HepG2 (cell line): Measurements from ENCODE around the gene MTF1. TPM values are rescaled to one million over a fixed set of nuclear protein-coding genes. Genes with fewer than 3 reads are reported as not detected.

ENCODE experiments used
- ARID2 ChIP-seq: sonication (generic); formaldehyde crosslinking; IDR thresholded peaks from 2 replicates; pipeline ENCODE4 v1.8.1; 2022; ENCODE audit warnings: mild to moderate bottlenecking, missing genetic modification reagents, borderline replicate concordance
- FOXM1 ChIP-seq: sonication (generic); formaldehyde crosslinking; IDR thresholded peaks from 2 replicates; pipeline ENCODE4 v1.5.0; 2020; ENCODE audit warnings: missing genetic modification reagents
- HNRNPL ChIP-seq: fragments of 200-400 bp; formaldehyde crosslinking; IDR thresholded peaks from 2 replicates; pipeline ENCODE4 v1.6.1; 2017; ENCODE audit warnings: mild to moderate bottlenecking, low read depth, low read length
- NFE2 ChIP-seq: sonication (generic); formaldehyde crosslinking; IDR thresholded peaks from 2 replicates; pipeline ENCODE4 v1.4.0; 2020; ENCODE audit warnings: missing genetic modification reagents
- NFKB2 ChIP-seq: sonication (generic); formaldehyde crosslinking; IDR thresholded peaks from 2 replicates; pipeline ENCODE4 v1.4.0; 2020; ENCODE audit warnings: missing genetic modification reagents, borderline replicate concordance
- PRMT3 ChIP-seq: sonication (generic); formaldehyde crosslinking; IDR thresholded peaks from 2 replicates; pipeline ENCODE4 v1.8.1; 2022; ENCODE audit warnings: low read depth, mild to moderate bottlenecking, moderate library complexity, missing genetic modification reagents, borderline replicate concordance
- PTBP1 ChIP-seq: fragments of 200-400 bp; formaldehyde crosslinking; IDR thresholded peaks from 2 replicates; pipeline ENCODE4 v1.6.1; 2018; ENCODE audit warnings: low read length, low read depth; ENCODE audit not compliant: poor library complexity, severe bottlenecking
- SMAD3 ChIP-seq: sonication (generic); formaldehyde crosslinking; IDR thresholded peaks from 2 replicates; pipeline ENCODE4 v1.4.0; 2020; ENCODE audit warnings: missing genetic modification reagents
- XRCC5 ChIP-seq: fragments of 200-400 bp; formaldehyde crosslinking; optimal IDR thresholded peaks from 2 replicates; pipeline ENCODE3; 2017; ENCODE audit warnings: mild to moderate bottlenecking, low read length
- ZFP1 ChIP-seq: IDR thresholded peaks from 2 replicates; pipeline ENCODE4 v1.6.1; 2016
- ZFYVE20 ChIP-seq: sonication (generic); formaldehyde crosslinking; IDR thresholded peaks from 2 replicates; pipeline ENCODE4 v1.8.0; 2023; ENCODE audit warnings: low read depth, mild to moderate bottlenecking, moderate library complexity, missing genetic modification reagents, borderline replicate concordance
- ZNF331 ChIP-seq: sonication (generic); formaldehyde crosslinking; IDR thresholded peaks from 2 replicates; pipeline ENCODE4 v1.4.0; 2020; ENCODE audit warnings: missing genetic modification reagents
- ZNF350 ChIP-seq: sonication (generic); formaldehyde crosslinking; IDR thresholded peaks from 2 replicates; pipeline ENCODE4 v1.4.0; 2020; ENCODE audit warnings: mild to moderate bottlenecking, low read depth, missing genetic modification reagents, borderline replicate concordance
- ZNF446 ChIP-seq: sonication (generic); formaldehyde crosslinking; IDR thresholded peaks from 2 replicates; pipeline ENCODE4 v1.5.0; 2020; ENCODE audit warnings: mild to moderate bottlenecking, missing genetic modification reagents
- ZNF737 ChIP-seq: sonication (generic); formaldehyde crosslinking; IDR thresholded peaks from 2 replicates; pipeline ENCODE4 v1.5.0; 2020; ENCODE audit warnings: missing genetic modification reagents, mild to moderate bottlenecking, borderline replicate concordance
- ZNF776 ChIP-seq: sonication (generic); formaldehyde crosslinking; IDR thresholded peaks from 2 replicates; pipeline ENCODE4 v1.4.0; 2020; ENCODE audit warnings: mild to moderate bottlenecking, missing genetic modification reagents
- polyA plus RNA-seq, 8 experiments: library from polyadenylated mRNA; depleted of rRNA in 3 of 8; stranded (reverse) in 7 of 8; unstranded in 1 of 8; fragments of >200 nt; fragmentation: Illumina TruSeq in 4 of 8; extraction: Trizol in 4 of 8; gene quantifications; 2 replicates each; pipeline versions ENCODE4 v1.2.1 to v1.2.3, GENCODE V29; 2011 to 2016; ENCODE audit warnings: low read depth in 4 of 8, missing spikeins in 1 of 8, mixed read lengths in 1 of 8; ENCODE audit not compliant: insufficient read depth in 1 of 8
- total RNA-seq, 5 experiments: library from RNA; depleted of rRNA; stranded (reverse); fragments of >200 nt; fragmentation: Illumina TruSeq; extraction: Trizol; gene quantifications; 2 replicates each; pipeline ENCODE4 v1.2.3, GENCODE V29; 2016; ENCODE audit warnings: low read depth in 1 of 5
- TF ChIP-seq, protein P1 (sequence below): sonication (generic); formaldehyde crosslinking; IDR thresholded peaks from 2 replicates; pipeline ENCODE4 v1.4.0; 2020; ENCODE audit warnings: missing genetic modification reagents
- TF ChIP-seq, protein P2 (sequence below): sonication (generic); formaldehyde crosslinking; IDR thresholded peaks from 2 replicates; pipeline ENCODE4 v1.8.0; 2022; ENCODE audit warnings: missing genetic modification reagents, mild to moderate bottlenecking, borderline replicate concordance
- TF ChIP-seq, protein P3 (sequence below): sonication (generic); formaldehyde crosslinking; IDR thresholded peaks from 2 replicates; pipeline ENCODE4 v1.5.0; 2020; ENCODE audit warnings: missing genetic modification reagents
- TF ChIP-seq, protein P4 (sequence below): sonication (generic); formaldehyde crosslinking; IDR thresholded peaks from 2 replicates; pipeline ENCODE4 v1.4.0; 2020; ENCODE audit warnings: mild to moderate bottlenecking, low read depth, missing genetic modification reagents

The MTF1 gene
- total and polyA plus RNA-seq, 2 of the 13 experiments (the other 11 are each of a cell fraction or from before 2014, with no cell fraction given) = 2.4 to 3.3 TPM

DNA sequence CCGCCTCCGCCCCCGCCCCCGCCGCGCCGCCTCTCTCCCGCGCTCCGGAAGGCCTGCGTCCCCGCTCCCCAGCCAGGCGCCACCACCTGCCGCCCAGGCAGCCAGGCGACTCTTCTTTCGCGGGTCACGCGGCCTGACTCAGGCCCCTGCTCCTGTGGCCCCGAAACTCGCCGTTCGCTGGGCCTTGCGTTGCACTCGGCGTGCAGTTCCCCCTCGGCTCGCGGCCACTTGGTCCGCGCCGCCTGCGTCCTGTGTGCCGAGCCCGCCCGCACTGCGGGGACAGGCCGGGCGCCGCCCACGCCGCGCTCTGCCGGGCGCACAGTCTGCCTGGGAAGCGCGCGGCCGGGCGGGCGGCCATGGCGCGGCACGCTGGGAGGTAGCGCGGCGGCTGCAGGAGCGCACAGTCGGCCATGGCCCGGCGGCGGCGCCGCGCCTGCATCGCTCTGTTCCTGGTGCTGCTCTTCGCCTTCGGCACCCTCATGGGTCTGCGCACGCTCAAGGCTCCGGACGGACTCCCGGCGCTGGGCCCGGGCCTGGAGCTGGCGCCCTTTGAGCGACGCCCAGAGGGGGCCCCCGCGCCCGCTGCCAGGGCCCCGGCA lies 65.5 kb downstream of the MTF1 start, which contains the start of gene MANEAL (continued):
- TF ChIP-seq, protein P1, sequence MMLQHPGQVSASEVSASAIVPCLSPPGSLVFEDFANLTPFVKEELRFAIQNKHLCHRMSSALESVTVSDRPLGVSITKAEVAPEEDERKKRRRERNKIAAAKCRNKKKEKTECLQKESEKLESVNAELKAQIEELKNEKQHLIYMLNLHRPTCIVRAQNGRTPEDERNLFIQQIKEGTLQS (CRISPR knock-in tag) = no peak
- TF ChIP-seq SMAD3 (CRISPR knock-in tag) (no peak), NFE2 (no peak), PRMT3 (no peak), ZNF776 (peak; percentile 80; the same call in 1 of the 2 replicates), HNRNPL (no peak), ZNF331 (CRISPR knock-in tag) (0 out of 2 replicates have a peak, but pooled peaks have one; percentile 13), ARID2 (CRISPR knock-in tag) (no peak), ZNF350 (CRISPR knock-in tag) (no peak), ZNF737 (CRISPR knock-in tag) (no peak), FOXM1 (no peak), NFKB2 (peak; percentile 38; the same call in 1 of the 2 replicates), ZFP1 (CRISPR knock-in tag) (no peak), ZNF446 (no peak; the same call in 1 of the 2 replicates), PTBP1 (no peak), XRCC5 (no peak), ZFYVE20 (CRISPR knock-in tag) (0 out of 2 replicates have a peak, but pooled peaks have one; percentile 77)
- TF ChIP-seq, protein P2, sequence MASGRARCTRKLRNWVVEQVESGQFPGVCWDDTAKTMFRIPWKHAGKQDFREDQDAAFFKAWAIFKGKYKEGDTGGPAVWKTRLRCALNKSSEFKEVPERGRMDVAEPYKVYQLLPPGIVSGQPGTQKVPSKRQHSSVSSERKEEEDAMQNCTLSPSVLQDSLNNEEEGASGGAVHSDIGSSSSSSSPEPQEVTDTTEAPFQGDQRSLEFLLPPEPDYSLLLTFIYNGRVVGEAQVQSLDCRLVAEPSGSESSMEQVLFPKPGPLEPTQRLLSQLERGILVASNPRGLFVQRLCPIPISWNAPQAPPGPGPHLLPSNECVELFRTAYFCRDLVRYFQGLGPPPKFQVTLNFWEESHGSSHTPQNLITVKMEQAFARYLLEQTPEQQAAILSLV = no peak
- TF ChIP-seq, protein P3, sequence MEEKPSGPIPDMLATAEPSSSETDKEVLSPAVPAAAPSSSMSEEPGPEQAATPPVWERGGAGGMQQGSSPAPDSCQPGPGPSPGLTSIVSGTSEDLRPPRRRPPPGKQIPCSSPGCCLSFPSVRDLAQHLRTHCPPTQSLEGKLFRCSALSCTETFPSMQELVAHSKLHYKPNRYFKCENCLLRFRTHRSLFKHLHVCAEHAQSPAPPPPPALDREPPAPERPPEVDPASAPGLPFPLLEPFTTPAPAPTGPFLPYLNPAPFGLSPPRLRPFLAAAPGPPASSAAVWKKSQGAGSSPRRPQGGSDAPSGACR = no peak
- TF ChIP-seq, protein P4, sequence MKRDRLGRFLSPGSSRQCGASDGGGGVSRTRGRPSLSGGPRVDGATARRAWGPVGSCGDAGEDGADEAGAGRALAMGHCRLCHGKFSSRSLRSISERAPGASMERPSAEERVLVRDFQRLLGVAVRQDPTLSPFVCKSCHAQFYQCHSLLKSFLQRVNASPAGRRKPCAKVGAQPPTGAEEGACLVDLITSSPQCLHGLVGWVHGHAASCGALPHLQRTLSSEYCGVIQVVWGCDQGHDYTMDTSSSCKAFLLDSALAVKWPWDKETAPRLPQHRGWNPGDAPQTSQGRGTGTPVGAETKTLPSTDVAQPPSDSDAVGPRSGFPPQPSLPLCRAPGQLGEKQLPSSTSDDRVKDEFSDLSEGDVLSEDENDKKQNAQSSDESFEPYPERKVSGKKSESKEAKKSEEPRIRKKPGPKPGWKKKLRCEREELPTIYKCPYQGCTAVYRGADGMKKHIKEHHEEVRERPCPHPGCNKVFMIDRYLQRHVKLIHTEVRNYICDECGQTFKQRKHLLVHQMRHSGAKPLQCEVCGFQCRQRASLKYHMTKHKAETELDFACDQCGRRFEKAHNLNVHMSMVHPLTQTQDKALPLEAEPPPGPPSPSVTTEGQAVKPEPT (CRISPR knock-in tag) = no peak
